GM21528 (cell line): ENCODE data around the gene CAST.

ENCODE experiments used
- ATAC-seq: cut with Tn5 transposase; IDR thresholded peaks from one replicate; pipeline ENCODE4 v1.9.1; 2021; ENCODE audit warnings: mild to moderate bottlenecking, moderate library complexity; ENCODE audit not compliant: unreplicated experiment, low FRiP score

CAST gene

DNA sequence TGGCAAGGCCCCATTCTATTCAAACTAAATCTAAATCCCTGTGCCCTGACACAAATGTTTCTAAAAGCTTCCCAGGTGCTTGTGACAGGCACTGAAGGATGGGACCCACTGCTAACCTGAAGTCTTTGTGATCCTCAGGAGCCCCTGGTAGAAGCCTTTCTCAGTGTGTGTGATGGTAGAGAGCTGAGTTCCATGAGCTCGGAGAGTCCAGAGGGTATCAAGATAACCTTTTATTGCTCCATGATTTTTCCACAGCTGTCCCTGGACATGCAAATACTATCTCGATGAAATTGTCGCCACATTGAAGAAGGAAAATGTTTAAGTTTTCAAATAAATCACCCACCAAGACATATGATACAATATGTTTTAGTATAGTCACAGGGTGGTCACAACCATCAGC lies 7.7 kb downstream of the CAST start:
- ATAC-seq = no peak

DNA sequence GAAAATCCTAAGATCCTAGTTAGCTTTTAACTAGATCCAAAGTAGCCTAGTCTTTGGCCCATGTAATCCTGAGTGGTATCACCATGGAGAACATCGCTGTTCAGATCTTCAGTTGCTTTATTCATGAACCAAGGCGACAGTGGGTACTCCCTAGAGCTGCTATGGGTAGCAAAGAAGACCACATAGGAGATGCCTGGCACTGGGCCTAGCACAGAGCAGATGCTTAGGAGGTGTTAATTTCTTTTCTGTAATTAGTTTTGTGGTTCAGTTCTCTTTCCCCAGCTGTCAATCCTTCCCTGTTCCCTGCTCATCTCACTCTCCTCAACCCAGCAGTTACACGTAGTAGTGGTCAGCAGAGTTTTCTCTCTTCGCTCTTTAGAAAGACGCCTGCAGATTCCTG lies 9.3 kb downstream of the CAST start:
- no peak for ATAC-seq

DNA sequence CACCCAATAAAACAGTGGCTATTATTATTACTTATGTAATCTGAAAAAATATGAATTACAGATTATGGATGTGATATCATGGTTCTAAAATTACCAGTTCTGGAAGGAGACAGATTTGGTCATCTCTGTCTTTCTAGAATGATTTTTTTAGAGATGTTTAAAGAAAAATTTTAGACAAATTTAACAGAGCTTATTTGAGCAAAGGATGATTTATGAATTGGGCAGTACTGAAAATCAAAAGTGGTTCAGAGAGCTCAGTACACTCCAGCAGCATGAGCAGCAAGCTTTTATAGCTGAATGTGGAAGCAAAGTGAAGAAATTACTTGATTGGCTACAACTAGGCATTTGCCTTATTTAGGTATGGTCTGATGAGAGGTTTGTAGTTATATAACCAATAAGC lies 11.0 kb downstream of the CAST start:
- no peak for ATAC-seq

DNA sequence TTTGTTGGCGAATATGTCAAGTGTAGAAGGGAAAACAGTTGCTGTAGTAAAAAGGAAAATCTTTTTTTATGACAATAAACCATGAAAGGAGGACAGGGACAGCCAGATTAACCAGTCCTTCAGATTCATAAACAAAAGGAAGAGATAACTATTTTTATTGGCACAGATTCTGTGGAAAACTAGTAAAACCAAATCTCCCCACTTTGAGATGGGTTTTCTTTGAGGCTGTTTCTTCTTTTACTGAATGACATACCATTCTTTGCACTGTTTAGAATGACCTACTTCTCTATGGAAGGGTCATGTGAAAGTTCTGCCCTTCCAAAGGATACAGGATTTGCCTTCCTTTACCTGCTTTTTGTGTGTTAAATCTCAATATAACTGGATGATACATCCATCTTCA lies 13.7 kb downstream of the CAST start:
- no peak for ATAC-seq

DNA sequence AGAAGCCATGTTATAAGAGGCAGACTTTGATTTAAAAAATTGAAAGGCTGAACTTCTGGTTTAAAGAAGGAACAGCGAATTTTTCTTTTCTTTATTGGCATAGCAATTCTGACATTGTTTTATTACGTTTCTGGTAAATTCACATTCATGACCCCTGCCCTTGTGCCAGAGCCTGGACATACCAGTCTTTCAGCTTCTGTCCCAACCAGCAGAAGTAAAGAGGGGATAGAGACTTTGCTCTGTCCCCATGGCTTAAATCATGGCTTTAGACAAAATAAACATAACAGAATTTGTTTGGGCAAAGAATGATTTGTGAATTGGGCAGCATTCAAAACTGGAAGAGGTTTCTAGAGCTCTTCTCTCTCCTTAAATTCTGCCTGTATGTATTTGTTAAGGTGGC lies 15.3 kb downstream of the CAST start:
- ATAC-seq = no peak

DNA sequence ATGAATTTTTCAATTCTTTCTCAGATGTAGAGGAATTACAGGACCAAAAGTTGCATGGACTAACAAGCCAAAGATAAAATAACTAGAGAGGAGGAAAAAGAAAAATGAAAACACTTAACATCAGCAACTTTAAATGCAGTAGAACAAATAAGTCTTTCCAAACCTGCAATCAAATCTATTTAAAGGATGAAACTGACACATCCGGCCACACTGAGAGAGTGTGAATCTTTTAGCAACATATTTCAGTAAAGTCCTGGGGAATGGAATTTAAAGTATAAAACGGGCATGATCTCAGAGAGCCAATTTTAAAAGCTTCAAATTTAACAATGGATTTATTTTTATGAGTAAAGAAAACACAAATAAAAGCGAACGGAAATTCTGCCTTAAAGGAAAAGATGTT lies 17.1 kb downstream of the CAST start:
- ATAC-seq = no peak

DNA sequence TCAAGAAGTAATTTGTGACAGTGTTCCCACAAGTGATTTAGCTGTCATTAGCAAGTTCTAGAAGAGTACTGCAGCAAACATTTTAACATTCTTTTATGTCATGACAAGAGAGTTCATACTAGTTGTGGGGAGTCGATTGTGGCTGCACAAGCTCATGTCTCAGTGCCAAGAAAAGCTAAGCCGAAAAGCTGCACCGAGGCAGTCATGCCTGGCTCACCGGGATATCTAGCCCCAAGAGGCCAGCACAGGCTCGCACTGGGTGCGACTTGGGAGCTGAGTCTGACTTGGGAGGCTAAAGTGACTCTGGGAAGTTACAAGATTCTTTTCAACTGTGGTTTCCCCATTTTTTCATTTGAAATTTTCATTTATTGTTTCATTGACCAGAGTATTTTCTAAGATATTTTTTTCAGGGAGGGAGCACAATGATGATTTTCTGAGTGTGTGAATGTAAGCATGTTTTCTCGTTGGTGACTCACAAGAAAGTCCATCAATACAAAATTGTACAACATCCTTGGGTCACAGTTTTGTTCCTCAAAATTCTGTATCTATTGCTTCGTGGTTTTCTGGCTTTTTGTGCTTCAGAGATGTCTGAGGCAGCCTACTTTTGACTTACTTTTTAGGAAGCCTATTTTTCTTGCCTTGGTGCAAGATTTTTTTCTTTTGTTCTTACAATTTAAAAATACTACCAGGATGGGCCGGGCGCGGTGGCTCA lies 18.7 kb downstream of the CAST start:
- no peak for ATAC-seq

DNA sequence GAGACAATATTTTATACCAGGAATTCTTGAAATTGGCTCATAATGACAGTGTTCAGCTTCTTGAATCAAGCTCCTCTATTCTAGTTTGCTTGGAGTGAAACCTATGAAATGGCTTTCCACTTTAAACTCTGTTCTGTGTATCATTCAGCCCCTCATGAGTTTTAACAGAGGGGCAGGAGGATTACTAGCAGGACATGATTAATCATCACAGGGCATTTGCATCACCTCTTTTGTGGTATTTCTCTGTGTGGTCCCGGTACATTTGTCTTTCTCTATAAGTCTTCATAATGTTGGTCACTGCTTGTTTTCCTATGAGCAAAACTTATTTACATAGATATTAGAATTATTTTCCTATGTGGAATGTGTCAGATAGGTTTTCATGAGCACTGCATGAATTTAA lies 21.2 kb downstream of the CAST start:
- no peak for ATAC-seq

DNA sequence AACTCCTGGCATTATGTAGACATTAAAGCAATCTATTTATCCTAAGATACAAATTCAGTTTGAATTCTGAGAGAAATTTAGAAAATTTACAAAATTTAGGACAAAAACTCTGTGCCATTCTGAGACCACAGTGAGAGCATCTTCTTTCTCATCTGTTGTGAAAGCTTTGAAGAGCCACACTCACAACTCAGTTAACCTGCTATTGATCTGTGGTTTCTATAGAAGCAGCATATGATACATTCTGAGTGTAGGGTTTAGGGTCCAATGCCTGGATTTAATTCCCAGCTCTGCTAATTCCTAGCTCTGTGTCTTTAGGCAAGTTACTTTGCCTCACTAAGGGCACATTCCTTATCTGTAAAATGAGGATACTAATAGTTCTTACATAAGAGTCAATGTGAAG lies 21.6 kb downstream of the CAST start:
- no peak for ATAC-seq

DNA sequence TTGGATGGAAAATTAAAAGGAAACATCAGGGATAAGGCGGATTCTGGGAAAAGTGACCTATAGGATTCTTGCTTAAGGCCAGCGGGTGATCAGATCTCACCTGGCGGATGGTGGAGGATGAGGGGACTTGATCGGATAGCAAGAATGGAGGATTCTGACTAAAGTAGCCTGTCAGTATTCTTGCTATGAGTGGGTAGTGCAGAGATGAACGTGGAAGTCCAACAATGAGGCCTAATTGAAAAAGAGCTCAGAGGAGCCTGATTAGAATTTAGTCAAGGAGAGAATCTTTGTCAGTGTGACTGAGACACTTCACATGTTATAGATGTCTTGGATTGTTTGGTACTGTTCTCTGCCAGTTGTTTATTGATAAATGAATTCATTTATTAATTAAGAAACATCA lies 24.9 kb downstream of the CAST start:
- no peak for ATAC-seq

DNA sequence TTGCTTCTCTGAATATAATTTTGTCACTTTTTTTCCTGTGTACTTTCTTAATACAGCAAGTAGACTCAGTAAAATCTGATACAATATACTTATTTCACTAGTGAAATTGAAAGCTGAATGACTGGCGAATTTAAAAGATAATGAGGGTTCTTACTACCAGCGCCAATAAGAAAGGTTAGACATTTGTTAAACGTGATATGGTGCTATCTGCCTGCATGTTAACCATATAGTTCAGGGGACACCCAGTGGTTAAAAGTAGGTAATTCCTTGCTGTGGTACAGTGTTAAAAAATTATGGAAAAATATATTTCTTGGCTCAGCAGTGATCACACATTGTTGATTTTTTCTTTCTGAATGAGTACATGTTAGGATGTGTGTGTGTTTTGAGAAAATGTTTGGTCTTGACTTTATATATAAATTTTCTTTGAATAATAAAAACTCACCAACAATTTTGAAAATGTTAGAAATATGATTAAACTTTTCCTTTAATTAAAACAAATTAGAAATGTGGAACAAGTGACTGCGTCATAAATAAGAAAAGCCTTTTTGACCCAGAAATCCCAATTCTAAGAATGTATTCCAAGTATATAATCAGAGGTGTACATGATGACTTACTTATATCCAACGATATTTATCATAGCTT lies 25.8 kb downstream of the CAST start:
- peak; percentile 83 for ATAC-seq

DNA sequence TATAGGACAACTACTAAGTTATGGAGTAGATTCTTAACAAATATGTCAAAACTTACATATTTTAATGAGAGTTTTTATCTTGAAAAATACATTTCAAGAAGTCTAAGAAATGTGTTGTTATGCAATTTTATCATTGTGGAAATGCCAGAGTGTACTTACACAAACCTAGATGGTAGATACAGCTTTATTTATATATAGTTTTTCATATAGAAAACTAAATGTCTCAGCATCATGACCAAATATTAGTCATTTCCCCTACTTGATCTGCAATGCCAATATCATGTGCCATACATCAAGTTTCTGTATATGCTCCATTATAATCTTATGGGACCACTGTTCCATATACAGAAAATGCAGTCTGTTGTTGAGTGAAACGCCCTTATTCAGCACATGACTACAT lies 28.7 kb downstream of the CAST start:
- ATAC-seq = no peak

DNA sequence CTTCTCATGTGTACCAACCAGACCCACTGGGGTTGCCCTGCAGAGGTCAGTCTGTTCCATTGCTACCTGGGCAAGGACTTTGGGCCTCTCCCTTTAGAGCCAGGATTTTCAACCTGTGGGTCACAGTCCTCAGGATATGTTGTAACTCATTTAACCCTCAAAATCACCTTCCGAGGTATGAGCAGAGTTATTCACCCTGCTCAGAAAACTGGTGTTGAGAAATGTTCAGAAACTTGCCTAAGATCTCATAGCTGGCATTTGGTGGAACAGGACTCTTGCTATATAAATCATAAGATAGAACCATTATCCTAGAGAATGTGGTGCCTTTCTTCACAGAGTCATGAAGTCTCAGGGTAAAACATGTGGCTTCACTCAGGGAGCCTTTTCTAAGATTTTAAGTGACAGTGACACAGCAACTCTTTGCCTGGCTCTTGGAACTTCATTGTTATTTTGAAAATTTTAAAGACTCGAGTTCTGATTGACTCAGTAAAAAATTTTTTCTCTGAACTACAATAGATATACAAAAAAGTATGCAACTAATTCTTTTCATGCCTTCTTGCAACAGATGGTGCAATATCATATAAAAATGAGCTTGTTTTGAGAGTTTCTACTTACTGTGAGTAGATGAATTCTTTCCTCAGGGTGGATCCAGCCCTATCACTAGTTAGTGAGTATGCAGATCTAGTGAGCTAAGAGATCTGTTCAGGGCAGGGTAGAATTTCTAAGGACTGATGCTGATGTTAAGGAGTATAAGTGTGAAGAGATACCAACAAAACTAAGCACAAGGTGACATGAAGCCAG lies 29.5 kb downstream of the CAST start:
- no peak for ATAC-seq

DNA sequence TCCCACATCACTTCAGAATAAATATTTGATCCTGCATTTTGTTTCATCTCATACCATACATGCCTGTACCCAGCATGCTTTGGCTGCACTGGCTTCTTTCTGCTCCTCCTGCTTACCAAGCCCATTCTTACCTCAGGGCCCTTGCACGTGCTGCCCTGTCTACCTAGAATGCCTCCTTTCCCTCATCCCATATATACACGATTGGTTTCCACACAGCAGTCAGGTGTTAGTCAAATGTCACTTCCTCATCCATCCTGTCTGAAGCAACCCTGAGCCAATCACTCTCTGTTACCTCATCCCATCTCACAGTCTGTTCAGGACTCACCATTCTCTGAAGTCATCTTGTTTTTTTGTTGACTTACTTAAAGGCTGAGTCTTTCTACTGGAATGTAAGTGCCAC lies 30.3 kb downstream of the CAST start:
- no peak for ATAC-seq

DNA sequence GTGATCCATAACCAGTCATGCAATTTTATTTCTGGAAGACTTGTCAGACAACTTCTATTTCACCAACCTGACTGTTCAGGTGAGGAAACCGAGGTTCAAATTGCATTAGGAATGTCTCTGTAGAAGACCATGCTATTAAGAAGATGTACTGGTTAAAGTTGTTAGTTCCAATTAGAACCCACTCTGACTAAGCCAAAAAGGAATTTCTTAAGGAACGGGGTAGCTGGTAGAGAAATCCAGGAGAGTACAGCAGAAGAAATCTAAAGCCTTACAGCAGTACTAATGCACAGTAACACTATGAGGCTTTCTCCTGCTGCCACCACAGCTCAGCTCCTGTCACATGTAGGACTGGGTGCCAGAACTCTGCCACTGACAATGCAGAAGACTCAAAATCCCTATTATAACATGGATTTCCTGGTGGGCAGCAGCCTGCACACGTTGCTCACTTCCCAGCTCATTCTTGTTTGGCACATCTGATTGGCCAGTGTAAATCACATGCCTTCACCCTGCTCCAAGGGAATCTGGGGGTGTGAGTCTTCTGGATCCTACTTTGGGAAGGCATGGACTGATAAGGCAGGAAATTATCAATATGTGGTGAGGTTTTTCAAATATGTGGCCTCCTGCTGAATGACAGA lies 37.1 kb downstream of the CAST start:
- ATAC-seq = no peak

DNA sequence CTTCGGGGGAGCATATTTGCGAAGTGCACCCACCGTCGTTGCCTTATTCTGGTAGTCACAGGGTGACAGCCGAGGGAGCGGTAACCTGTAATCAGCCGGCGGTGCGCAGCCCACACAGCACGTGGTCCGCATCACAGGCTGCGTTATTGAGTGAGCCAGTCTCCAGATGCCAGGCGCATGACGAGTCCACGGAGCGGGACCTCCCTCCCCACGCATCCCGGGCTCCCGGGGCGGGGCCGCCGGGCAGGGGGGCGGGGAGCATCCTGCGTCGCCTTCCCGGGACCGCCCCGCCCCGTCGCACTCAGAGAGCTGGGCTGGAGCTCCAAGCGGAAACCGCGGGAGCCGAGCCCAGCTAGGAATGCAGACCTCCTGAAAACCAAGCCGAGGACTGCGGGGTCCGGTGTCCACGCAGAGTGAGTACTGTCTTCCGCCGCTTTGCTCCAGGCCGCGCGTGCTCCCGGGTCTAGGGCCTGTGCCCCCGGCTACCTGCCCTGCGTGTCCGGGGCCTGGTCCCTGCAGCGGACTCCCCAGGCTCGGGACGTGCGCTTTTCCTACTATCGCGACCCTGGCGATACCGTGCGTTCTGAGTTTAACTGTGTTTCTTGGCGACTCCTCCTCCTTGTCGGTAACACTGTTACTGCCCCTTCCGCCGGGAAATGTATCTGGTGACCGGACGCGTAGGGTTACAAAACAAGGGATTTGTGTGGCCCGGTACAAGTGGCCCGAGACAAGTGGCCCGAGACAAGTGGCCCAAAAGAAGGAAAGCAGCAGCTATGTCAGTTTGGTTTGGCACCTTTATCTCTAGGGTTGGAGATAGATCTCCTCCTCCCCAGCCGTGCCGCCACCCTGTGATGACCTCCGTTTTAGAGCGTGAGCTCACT lies 40.6 kb downstream of the CAST start:
- peak; percentile 56 for ATAC-seq

DNA sequence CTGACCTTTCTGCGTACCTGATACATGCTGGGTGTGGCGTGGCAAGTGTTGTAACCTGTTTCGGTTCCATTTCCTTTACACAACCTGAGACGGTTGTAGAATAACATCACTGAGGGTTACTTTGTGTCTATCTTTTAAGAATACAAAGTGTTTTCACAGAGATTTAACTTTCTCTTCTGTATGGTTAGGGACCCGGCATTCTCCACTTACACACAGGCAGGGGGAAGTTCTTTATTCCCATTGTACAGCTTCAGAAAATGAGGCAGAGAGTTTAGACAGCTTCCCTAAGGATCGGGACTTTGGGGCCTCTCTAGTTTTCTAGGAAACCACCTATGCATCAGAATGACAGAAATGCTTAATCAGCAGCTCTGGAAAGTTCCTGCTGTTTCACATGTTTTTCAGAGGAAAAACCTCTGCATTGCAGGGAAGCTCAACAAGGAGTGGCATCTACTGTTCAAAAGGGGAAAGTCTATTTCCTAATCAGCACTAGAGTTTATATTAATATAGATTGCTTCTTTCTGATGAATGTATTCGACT lies 41.3 kb downstream of the CAST start:
- peak; percentile 88 for ATAC-seq

DNA sequence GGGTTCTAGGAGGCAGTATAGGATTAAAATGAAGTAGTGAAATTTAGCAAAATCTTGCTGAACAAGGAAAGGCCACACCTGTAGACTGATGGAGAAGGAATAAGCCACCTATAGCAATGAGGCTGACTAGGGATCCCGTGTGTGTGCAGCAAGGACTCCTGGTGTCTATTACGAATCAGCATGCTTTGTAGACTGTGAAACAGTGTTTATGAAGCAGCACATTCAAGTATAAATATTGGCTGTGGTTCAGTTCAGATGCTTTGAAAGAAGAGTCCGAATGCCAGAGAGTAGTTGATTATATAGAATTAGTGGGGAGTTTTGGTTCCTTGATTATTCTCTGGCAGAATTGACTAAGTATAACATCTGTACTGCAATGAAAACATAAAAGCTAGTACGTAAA lies 41.8 kb downstream of the CAST start:
- ATAC-seq = no peak

DNA sequence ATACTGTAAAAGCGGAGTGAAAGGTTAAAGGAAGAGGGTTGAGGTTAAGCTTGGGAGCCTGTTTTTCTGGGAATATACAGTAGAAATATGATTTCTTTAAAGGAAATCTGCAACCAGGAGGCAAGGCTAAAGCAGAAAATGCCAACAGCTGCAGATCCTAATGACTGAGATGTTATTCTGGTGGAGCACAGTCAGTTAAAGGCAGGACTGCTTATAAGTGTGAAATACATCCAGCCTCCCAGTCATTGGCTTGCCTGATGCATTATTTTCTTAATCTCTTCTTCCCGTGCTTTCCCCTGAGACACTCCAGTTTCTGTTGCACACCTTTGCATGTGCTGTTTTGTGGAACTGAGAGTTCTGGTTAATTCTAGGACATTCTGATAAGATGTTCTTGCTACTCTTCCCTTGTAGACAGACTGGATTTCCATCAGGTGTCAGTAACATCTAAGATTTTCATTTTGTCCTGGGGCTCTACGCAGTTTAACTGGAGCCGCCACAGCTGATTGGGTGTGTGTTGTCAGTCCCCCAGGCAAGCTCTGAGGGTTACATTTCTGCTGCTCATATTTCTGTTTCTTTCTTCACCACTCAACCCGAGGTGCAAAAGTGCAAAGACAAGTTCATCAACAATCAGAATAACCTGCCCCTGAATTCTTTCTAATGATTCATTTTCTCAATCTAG lies 44.4 kb downstream of the CAST start:
- no peak for ATAC-seq
